GM21576 (cell line): ENCODE data around the gene MTX2.
"Not testable (repeated sequence)": the region's sequence is repeated elsewhere in the genome, so short reads cannot be mapped to it uniquely, and the experiment has no call there.

Source experiments
- ATAC-seq: cut with Tn5 transposase; IDR thresholded peaks from one replicate; pipeline ENCODE4 v1.9.1; 2021; ENCODE audit warnings: mild to moderate bottlenecking, moderate library complexity; ENCODE audit not compliant: unreplicated experiment

MTX2 gene

GRCh38 chr2:176285321-176285720 lies 16.1 kb downstream of the MTX2 start:
- no peak for ATAC-seq

GRCh38 chr2:176291335-176291734 lies 22.1 kb downstream of the MTX2 start:
- no peak for ATAC-seq

GRCh38 chr2:176291809-176292283 lies 22.6 kb downstream of the MTX2 start:
- peak; percentile 95 for ATAC-seq

GRCh38 chr2:176292608-176293007 lies 23.4 kb downstream of the MTX2 start:
- ATAC-seq = no peak

- no peak for ATAC-seq
These were observed 24.1 kb downstream of the MTX2 start for GRCh38 chr2:176293334-176293733.

- ATAC-seq = no peak
These were observed 27.8 kb downstream of the MTX2 start for GRCh38 chr2:176297067-176297466.

- ATAC-seq = no peak
These were observed 28.5 kb downstream of the MTX2 start for GRCh38 chr2:176297737-176298136.

- ATAC-seq = not testable (repeated sequence)
These were observed 36.8 kb downstream of the MTX2 start for GRCh38 chr2:176306020-176306419.

- ATAC-seq = no peak
These were observed 48.0 kb downstream of the MTX2 start for GRCh38 chr2:176317199-176317598.

GRCh38 chr2:176317623-176318065 lies 48.4 kb downstream of the MTX2 start:
- no peak for ATAC-seq

- no peak for ATAC-seq
These were observed 52.7 kb downstream of the MTX2 start for GRCh38 chr2:176321916-176322315.

- no peak for ATAC-seq
These were observed 55.6 kb downstream of the MTX2 start for GRCh38 chr2:176324862-176325261.

GRCh38 chr2:176325732-176326131 lies 56.5 kb downstream of the MTX2 start:
- no peak for ATAC-seq

GRCh38 chr2:176328149-176328548 lies 58.9 kb downstream of the MTX2 start:
- peak; percentile 62 for ATAC-seq

GRCh38 chr2:176330612-176331011 lies 61.4 kb downstream of the MTX2 start:
- ATAC-seq = no peak

GRCh38 chr2:176331646-176332045 lies 62.4 kb downstream of the MTX2 start:
- no peak for ATAC-seq

GRCh38 chr2:176334729-176335128 lies 65.5 kb downstream of the MTX2 start:
- no peak for ATAC-seq

GRCh38 chr2:176338395-176338794 lies 69.2 kb downstream of the MTX2 start:
- no peak for ATAC-seq

- ATAC-seq = no peak
These were observed 70.0 kb downstream of the MTX2 start for GRCh38 chr2:176339208-176339607.

GRCh38 chr2:176356251-176356650 lies 87.0 kb downstream of the MTX2 start:
- no peak for ATAC-seq

GRCh38 chr2:176364273-176364977 lies 95.2 kb downstream of the MTX2 start:
- no peak for ATAC-seq

- ATAC-seq = no peak
These were observed 99.1 kb downstream of the MTX2 start for GRCh38 chr2:176368349-176368748.
